Spleen (tissue), 7 donors: ENCODE measurements around the gene GPD2.

Experiments
- POLR2A ChIP-seq, 3 donors: fragments of 450-650 bp; IDR thresholded peaks; one replicate each; pipeline ENCODE4 v1.5.1; 2017; ENCODE audit warnings: antibody characterized with exemption in 3 of 3, mild to moderate bottlenecking in 1 of 3
- POLR2AphosphoS5 ChIP-seq, 3 donors: sonication (generic); formaldehyde crosslinking; IDR thresholded peaks; one replicate each; pipeline ENCODE4 v1.5.1; 2017; ENCODE audit warnings: antibody characterized with exemption in 3 of 3
- TF ChIP-seq, protein P1 (sequence below), 11 experiments: fragments of 200-600 bp in 7 of 11; fragments of 450-650 bp in 4 of 11; sonication (generic) in 4 of 11; IDR thresholded peaks in 8 of 11; conservative IDR thresholded peaks in 3 of 11; 1 replicate in 7 of 11; 2 replicates in 4 of 11; pipeline versions ENCODE4 v1.4.0 to v1.8.0; 2016 to 2021; ENCODE audit warnings: antibody characterized with exemption in 11 of 11, inconsistent platforms in 4 of 11, mild to moderate bottlenecking in 1 of 11
- donor health status: DM: no; HTN: no; CAD: no; lungs with moderate emphysema.
- donor health status: DM: no; HTN: no; CAD: no.
- donor health status: DM: no; HTN: no; CAD: no.

DNA sequence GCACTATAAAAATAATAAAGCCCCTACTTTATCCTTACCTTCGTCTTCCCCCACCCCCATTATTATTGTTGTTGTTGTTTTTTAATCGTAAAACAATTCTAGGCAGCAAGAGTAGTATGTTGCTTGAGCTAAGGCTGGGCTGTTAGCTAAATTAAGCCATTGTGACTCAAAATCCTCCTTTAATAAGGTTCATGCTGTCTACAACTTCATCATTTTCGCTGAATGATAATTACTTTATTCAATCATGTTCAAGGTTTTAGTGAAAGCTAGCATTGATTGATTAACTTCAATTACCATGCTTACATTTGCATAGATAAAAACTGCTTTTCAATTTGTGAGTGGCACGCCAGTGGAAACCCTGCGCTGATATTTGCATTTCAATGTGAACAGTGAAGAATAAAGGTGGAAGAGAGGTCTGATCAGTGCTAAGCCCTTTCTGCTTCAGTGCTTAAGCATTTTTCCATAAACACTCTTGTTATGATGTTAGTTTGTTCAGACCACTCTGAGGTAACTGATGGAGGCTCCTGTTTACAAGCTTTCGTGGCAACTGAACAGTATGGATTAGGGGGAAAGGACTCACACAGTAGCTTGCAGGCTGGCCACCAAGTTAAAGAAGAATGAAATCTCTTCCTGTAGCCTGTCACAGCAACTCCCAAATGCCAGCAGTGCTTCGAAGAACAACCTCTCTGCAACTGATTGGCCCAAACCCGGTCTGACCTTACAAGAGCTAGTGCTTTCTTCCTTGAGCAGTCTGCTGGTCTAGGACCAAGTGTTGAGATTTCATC is 156.8 kb downstream of the GPD2 start:
- TF ChIP-seq, protein P1, sequence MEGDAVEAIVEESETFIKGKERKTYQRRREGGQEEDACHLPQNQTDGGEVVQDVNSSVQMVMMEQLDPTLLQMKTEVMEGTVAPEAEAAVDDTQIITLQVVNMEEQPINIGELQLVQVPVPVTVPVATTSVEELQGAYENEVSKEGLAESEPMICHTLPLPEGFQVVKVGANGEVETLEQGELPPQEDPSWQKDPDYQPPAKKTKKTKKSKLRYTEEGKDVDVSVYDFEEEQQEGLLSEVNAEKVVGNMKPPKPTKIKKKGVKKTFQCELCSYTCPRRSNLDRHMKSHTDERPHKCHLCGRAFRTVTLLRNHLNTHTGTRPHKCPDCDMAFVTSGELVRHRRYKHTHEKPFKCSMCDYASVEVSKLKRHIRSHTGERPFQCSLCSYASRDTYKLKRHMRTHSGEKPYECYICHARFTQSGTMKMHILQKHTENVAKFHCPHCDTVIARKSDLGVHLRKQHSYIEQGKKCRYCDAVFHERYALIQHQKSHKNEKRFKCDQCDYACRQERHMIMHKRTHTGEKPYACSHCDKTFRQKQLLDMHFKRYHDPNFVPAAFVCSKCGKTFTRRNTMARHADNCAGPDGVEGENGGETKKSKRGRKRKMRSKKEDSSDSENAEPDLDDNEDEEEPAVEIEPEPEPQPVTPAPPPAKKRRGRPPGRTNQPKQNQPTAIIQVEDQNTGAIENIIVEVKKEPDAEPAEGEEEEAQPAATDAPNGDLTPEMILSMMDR (IDR thresholded peaks at IDR 0.05 in 8 of 11, conservative IDR thresholded peaks at IDR 0.05 in 3 of 11) = no peak
- TF ChIP-seq POLR2AphosphoS5 (IDR thresholded peaks at IDR 0.05) = no peak
- TF ChIP-seq POLR2A (IDR thresholded peaks at IDR 0.05) = no peak
